ENCODE results near the gene ZNF331. TPM values are rescaled to one million over a fixed set of nuclear protein-coding genes. Genes with fewer than 3 reads are reported as not detected.

Gene ZNF331
- total RNA-seq, 1 experiment from 2014 or later: 29.8 TPM

DNA sequence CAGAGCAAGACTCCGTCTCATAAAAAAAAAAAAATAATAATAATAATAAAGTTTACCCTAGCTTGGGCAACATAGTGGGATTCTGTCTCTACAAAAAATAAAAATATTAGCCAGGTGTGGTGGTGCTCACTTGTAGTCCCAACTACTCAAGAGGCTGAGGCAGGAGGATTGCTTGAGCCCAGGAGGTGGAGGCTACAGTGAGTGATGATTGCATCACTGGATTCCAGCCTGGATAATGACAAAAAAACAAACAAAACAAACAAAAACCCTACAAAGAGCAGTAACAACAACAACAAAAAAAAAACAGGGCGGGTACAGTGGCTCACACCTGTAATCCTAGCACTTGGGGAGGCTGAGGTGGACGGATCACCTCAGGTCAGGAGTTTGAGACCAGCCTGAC lies 45.2 kb downstream of the ZNF331 start:
- no peak for DNase-seq (ENCODE audit: low spot score)
- Histone ChIP-seq H3K4me1 (ENCODE audit: insufficient read depth, low read length, poor library complexity, severe bottlenecking) (no peaks in the 10 kb centered on the region), H3K27ac (ENCODE audit: low read depth, low read length, poor library complexity, severe bottlenecking) (no peak overlapping the region), H3K4me3 (ENCODE audit: low read depth, low read length, poor library complexity, severe bottlenecking) (no peak overlapping the region), H3K9me3 (ENCODE audit: low read depth, low read length, poor library complexity, severe bottlenecking) (peaks cover 9% of the 10 kb centered on the region), H3K27me3 (replicated peaks; ENCODE audit: insufficient read depth, low read depth, low read length, poor library complexity) (no peaks in the 10 kb centered on the region), H3K36me3 (ENCODE audit: insufficient read depth, low read length, poor library complexity, severe bottlenecking) (peaks cover 8% of the 10 kb centered on the region)
- TF ChIP-seq, protein P1, sequence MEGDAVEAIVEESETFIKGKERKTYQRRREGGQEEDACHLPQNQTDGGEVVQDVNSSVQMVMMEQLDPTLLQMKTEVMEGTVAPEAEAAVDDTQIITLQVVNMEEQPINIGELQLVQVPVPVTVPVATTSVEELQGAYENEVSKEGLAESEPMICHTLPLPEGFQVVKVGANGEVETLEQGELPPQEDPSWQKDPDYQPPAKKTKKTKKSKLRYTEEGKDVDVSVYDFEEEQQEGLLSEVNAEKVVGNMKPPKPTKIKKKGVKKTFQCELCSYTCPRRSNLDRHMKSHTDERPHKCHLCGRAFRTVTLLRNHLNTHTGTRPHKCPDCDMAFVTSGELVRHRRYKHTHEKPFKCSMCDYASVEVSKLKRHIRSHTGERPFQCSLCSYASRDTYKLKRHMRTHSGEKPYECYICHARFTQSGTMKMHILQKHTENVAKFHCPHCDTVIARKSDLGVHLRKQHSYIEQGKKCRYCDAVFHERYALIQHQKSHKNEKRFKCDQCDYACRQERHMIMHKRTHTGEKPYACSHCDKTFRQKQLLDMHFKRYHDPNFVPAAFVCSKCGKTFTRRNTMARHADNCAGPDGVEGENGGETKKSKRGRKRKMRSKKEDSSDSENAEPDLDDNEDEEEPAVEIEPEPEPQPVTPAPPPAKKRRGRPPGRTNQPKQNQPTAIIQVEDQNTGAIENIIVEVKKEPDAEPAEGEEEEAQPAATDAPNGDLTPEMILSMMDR (conservative IDR thresholded peaks at IDR 0.05; ENCODE audit: low read depth, low read length): no peak
- no peak for TF ChIP-seq EZH2 (IDR thresholded peaks at IDR 0.05; ENCODE audit: borderline replicate concordance, low read depth, low read length, poor library complexity, severe bottlenecking)
- ChIA-PET CTCF (no interaction called here), POLR2A (ENCODE audit: low non-redundant PET) (no interaction called here)
- no TSS peak for BruUV-seq (replicated peaks)
- intact Hi-C loops (cut with micrococcal nuclease; ENCODE audit: unreplicated experiment): no loop called here

- ChIA-PET CTCF (no interaction called here), POLR2A (ENCODE audit: low non-redundant PET) (no interaction called here)
- no TSS peak for BruUV-seq (replicated peaks)
- Histone ChIP-seq H3K4me1 (ENCODE audit: insufficient read depth, low read length, poor library complexity, severe bottlenecking) (no peaks in the 10 kb centered on the region), H3K36me3 (ENCODE audit: insufficient read depth, low read length, poor library complexity, severe bottlenecking) (no peaks in the 10 kb centered on the region), H3K9me3 (ENCODE audit: low read depth, low read length, poor library complexity, severe bottlenecking) (no peaks in the 10 kb centered on the region), H3K4me3 (ENCODE audit: low read depth, low read length, poor library complexity, severe bottlenecking) (no peak overlapping the region), H3K27ac (ENCODE audit: low read depth, low read length, poor library complexity, severe bottlenecking) (no peak overlapping the region), H3K27me3 (replicated peaks; ENCODE audit: insufficient read depth, low read depth, low read length, poor library complexity) (no peaks in the 10 kb centered on the region)
- DNase-seq (ENCODE audit: low spot score): no peak
- intact Hi-C loops (cut with micrococcal nuclease; ENCODE audit: unreplicated experiment): no loop called here
- no peak for TF ChIP-seq EZH2 (IDR thresholded peaks at IDR 0.05; ENCODE audit: borderline replicate concordance, low read depth, low read length, poor library complexity, severe bottlenecking)
- TF ChIP-seq, protein P1 (conservative IDR thresholded peaks at IDR 0.05; ENCODE audit: low read depth, low read length): no peak
Measured at GRCh38 chr19:53586277-53586691, 48.3 kb downstream of the ZNF331 start.

DNA sequence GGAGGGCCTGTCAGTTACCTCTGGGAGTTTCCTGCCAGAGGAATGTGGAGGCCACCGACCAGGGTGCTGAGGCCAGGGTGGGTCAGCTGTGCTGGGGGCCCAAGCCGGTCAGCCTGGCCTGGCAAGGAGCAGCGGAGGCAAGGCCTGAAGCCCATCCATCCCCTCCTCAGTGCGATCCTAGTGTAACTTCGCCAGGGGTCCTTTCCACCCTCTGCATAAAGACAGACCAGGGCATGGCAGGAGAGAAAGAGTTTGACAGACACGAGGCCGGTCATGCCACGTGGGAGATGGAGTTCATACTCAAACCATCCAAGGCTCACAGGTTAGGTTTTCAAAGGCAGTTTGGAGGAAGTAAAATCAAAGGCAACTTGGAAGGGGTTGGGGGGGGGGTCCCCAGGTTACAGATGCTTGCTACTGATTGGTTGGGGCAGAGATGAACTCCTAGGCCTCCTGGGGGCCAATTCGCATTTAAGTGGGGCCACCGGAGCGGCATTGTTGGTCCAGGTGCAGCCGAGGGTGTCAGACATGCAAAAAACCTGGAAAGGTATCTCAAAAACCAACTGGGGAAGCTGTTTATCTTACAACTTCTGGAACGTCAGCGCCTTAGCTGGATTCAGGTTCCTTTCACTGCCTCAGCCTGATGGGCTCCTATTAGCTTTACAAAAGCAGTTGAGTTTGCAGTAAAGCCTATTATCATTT lies 57.0 kb downstream of the ZNF331 start:
- Histone ChIP-seq H3K9me3 (ENCODE audit: low read depth, low read length, poor library complexity, severe bottlenecking) (no peaks in the 10 kb centered on the region), H3K4me3 (ENCODE audit: low read depth, low read length, poor library complexity, severe bottlenecking) (no peak overlapping the region), H3K36me3 (ENCODE audit: insufficient read depth, low read length, poor library complexity, severe bottlenecking) (no peaks in the 10 kb centered on the region), H3K27me3 (replicated peaks; ENCODE audit: insufficient read depth, low read depth, low read length, poor library complexity) (no peaks in the 10 kb centered on the region), H3K27ac (ENCODE audit: low read depth, low read length, poor library complexity, severe bottlenecking) (no peak overlapping the region), H3K4me1 (ENCODE audit: insufficient read depth, low read length, poor library complexity, severe bottlenecking) (no peaks in the 10 kb centered on the region)
- TF ChIP-seq, protein P1 (conservative IDR thresholded peaks at IDR 0.05; ENCODE audit: low read depth, low read length): no peak
- no peak for TF ChIP-seq EZH2 (IDR thresholded peaks at IDR 0.05; ENCODE audit: borderline replicate concordance, low read depth, low read length, poor library complexity, severe bottlenecking)
- intact Hi-C loops (cut with micrococcal nuclease; ENCODE audit: unreplicated experiment): no loop called here
- no peak for DNase-seq (ENCODE audit: low spot score)
- POLR2A ChIA-PET (ENCODE audit: low non-redundant PET): no interaction called here
- CTCF ChIA-PET: no interaction called here
- no TSS peak for BruUV-seq (replicated peaks)
